SK-N-SH treated with all-trans-retinoic acid at 6 μM for 48 hours (cell line): ENCODE results near the gene SETMAR.

ENCODE experiments used
- ATAC-seq: fragments of 200-7000 bp; cut with Tn5 transposase; 3 replicates; pipeline ENCODE4 v1.9.1; 2020; ENCODE audit warnings: mild to moderate bottlenecking, moderate library complexity
- ARNTL ChIP-seq: fragments of 450-650 bp; formaldehyde crosslinking; IDR thresholded peaks from 2 replicates; pipeline ENCODE4 v1.5.0; 2020; ENCODE audit warnings: low read depth, mild to moderate bottlenecking, moderate library complexity, borderline replicate concordance
- BACH2 ChIP-seq: fragments of 250-450 bp; sonication (Bioruptor Pico); IDR thresholded peaks from 2 replicates; pipeline ENCODE4 v1.9.0; 2021; ENCODE audit warnings: mild to moderate bottlenecking, borderline replicate concordance
- CREB5 ChIP-seq: fragments of 250-450 bp; sonication (Bioruptor Pico); IDR thresholded peaks from 2 replicates; pipeline ENCODE4 v1.5.1; 2020; ENCODE audit warnings: low read depth, mild to moderate bottlenecking, moderate library complexity
- CSRNP3 ChIP-seq: fragments of 250-450 bp; sonication (Bioruptor Pico); IDR thresholded peaks from 2 replicates; pipeline ENCODE4 v1.5.1; 2021; ENCODE audit warnings: mild to moderate bottlenecking, moderate library complexity
- ESRRG ChIP-seq: fragments of 250-450 bp; sonication (Bioruptor Pico); IDR thresholded peaks from 2 replicates; pipeline ENCODE4 v1.6.1; 2021; ENCODE audit warnings: mild to moderate bottlenecking
- GLIS3 ChIP-seq: fragments of 250-450 bp; sonication (Bioruptor Pico); IDR thresholded peaks from 2 replicates; pipeline ENCODE4 v1.5.0; 2020; ENCODE audit warnings: mild to moderate bottlenecking, moderate library complexity
- ISL1 ChIP-seq: fragments of 250-450 bp; sonication (Bioruptor Pico); IDR thresholded peaks from 2 replicates; pipeline ENCODE4 v2.1.2; 2022; ENCODE audit warnings: mild to moderate bottlenecking, moderate library complexity
- OSR1 ChIP-seq: fragments of 250-450 bp; sonication (Bioruptor Pico); IDR thresholded peaks from 2 replicates; pipeline ENCODE4 v1.8.0; 2022; ENCODE audit warnings: moderate library complexity, mild to moderate bottlenecking, inconsistent platforms
- PATZ1 ChIP-seq: fragments of 250-450 bp; sonication (Bioruptor Pico); IDR thresholded peaks from 2 replicates; pipeline ENCODE4 v1.8.0; 2020; ENCODE audit warnings: mild to moderate bottlenecking, moderate library complexity, borderline replicate concordance
- POU6F1 ChIP-seq: fragments of 250-450 bp; sonication (Bioruptor Pico); IDR thresholded peaks from 2 replicates; pipeline ENCODE4 v1.8.0; 2021; ENCODE audit warnings: low read depth, mild to moderate bottlenecking, moderate library complexity, borderline replicate concordance
- RARB ChIP-seq: fragments of 250-450 bp; sonication (Bioruptor Pico); IDR thresholded peaks from 2 replicates; pipeline ENCODE4 v1.8.0; 2021; ENCODE audit warnings: mild to moderate bottlenecking, moderate library complexity
- TCF4 ChIP-seq: fragments of 250-450 bp; sonication (Bioruptor Pico); IDR thresholded peaks from 2 replicates; pipeline ENCODE4 v1.8.0; 2021; ENCODE audit warnings: mild to moderate bottlenecking, moderate library complexity, borderline replicate concordance
- TOX ChIP-seq: fragments of 250-450 bp; sonication (Bioruptor Pico); IDR thresholded peaks from 2 replicates; pipeline ENCODE4 v1.8.0; 2021; ENCODE audit warnings: mild to moderate bottlenecking, moderate library complexity, borderline replicate concordance
- ZC3H10 ChIP-seq: fragments of 250-450 bp; sonication (Bioruptor Pico); IDR thresholded peaks from 2 replicates; pipeline ENCODE4 v1.5.1; 2021; ENCODE audit warnings: mild to moderate bottlenecking, moderate library complexity
- ZFP3 ChIP-seq: fragments of 250-450 bp; sonication (Bioruptor Pico); IDR thresholded peaks from 2 replicates; pipeline ENCODE4 v1.5.0; 2020; ENCODE audit warnings: mild to moderate bottlenecking, moderate library complexity
- ZFP30 ChIP-seq: fragments of 450-650 bp; formaldehyde crosslinking; IDR thresholded peaks from 2 replicates; pipeline ENCODE4 v1.5.0; 2022; ENCODE audit warnings: mild to moderate bottlenecking, moderate library complexity
- ZNF565 ChIP-seq: fragments of 450-650 bp; formaldehyde crosslinking; conservative IDR thresholded peaks from 2 replicates; pipeline ENCODE4 v1.5.0; 2020; ENCODE audit warnings: low read depth, mild to moderate bottlenecking, moderate library complexity
- ZNF70 ChIP-seq: fragments of 450-650 bp; formaldehyde crosslinking; IDR thresholded peaks from 2 replicates; pipeline ENCODE4 v1.5.0; 2020; ENCODE audit warnings: mild to moderate bottlenecking, moderate library complexity
- ZNF8 ChIP-seq: fragments of 450-650 bp; formaldehyde crosslinking; IDR thresholded peaks from 2 replicates; pipeline ENCODE4 v1.5.0; 2020; ENCODE audit warnings: mild to moderate bottlenecking, moderate library complexity

The SETMAR gene

GRCh38 chr3:4341336-4341675, 38.1 kb downstream of the SETMAR start:
- TF ChIP-seq RARB (CRISPR knock-in tag): no peak
- TF ChIP-seq ZFP3 (CRISPR knock-in tag): no peak
- no peak for TF ChIP-seq ZNF8 (CRISPR knock-in tag)
- TF ChIP-seq CREB5: no peak
- no peak for TF ChIP-seq ESRRG
- TF ChIP-seq ARNTL (CRISPR knock-in tag): no peak
- TF ChIP-seq ZNF70 (CRISPR knock-in tag): no peak
- no peak for TF ChIP-seq ISL1 (CRISPR knock-in tag)
- TF ChIP-seq ZFP30 (CRISPR knock-in tag): no peak
- TF ChIP-seq GLIS3: no peak
- TF ChIP-seq ZNF565 (CRISPR knock-in tag): no peak
- no peak for TF ChIP-seq CSRNP3
- no peak for TF ChIP-seq TOX
- no peak for ATAC-seq

- ATAC-seq: peak; percentile 96
Observed at GRCh38 chr3:4343258-4343657, 40.1 kb downstream of the SETMAR start.

GRCh38 chr3:4350789-4351163, 47.6 kb downstream of the SETMAR start:
- ATAC-seq: peak; percentile 87
- TF ChIP-seq CSRNP3 (no peak), CREB5 (no peak), BACH2 (CRISPR knock-in tag) (no peak), ZFP3 (CRISPR knock-in tag) (no peak), OSR1 (CRISPR knock-in tag) (no peak), TOX (no peak), PATZ1 (CRISPR knock-in tag) (no peak), POU6F1 (CRISPR knock-in tag) (no peak)

More at GRCh38 chr3:4343258-4343657, 40.1 kb downstream of the SETMAR start:
- TF ChIP-seq OSR1 (CRISPR knock-in tag) (no peak), ARNTL (CRISPR knock-in tag) (no peak), ZC3H10 (CRISPR knock-in tag) (no peak), PATZ1 (CRISPR knock-in tag) (0 out of 2 replicates have a peak, but pooled peaks have one; percentile 21), TCF4 (CRISPR knock-in tag) (no peak), POU6F1 (CRISPR knock-in tag) (no peak), ISL1 (CRISPR knock-in tag) (peak; percentile 50; the same call in 1 of the 2 replicates), ZNF70 (CRISPR knock-in tag) (no peak)
